Sigmoid colon (tissue), 4 donors: ENCODE data around the gene IL1R1.

Experiments used
- CTCF ChIP-seq, 4 experiments: fragments of 450-650 bp in 3 of 4; fragments of 200-600 bp in 1 of 4; IDR thresholded peaks; one replicate each; pipeline ENCODE4 v1.5.1; 2016 to 2019; ENCODE audit warnings: antibody characterized with exemption in 4 of 4, mild to moderate bottlenecking in 3 of 4, moderate library complexity in 2 of 4
- EP300 ChIP-seq, 4 donors: sonication (generic); formaldehyde crosslinking; IDR thresholded peaks; one replicate each; pipeline ENCODE4 v1.6.1; 2017; ENCODE audit warnings: antibody characterized with exemption in 4 of 4
- POLR2A ChIP-seq, 2 donors: fragments of 450-650 bp; IDR thresholded peaks; one replicate each; pipeline ENCODE4 v1.6.1; 2016; ENCODE audit warnings: antibody characterized with exemption in 2 of 2, mild to moderate bottlenecking in 2 of 2, moderate library complexity in 2 of 2

- no peak for TF ChIP-seq EP300 (IDR thresholded peaks at IDR 0.05)
- TF ChIP-seq CTCF (IDR thresholded peaks at IDR 0.05), result no peak
- no peak for TF ChIP-seq POLR2A (IDR thresholded peaks at IDR 0.05)
Observed at GRCh38 chr2:102137138-102137537, 5.4 kb upstream of the IL1R1 start.
